ENCODE measurements around the gene CEP63.
"Not testable (repeated sequence)": the region's sequence is repeated elsewhere in the genome, so short reads cannot be mapped to it uniquely, and the experiment has no call there.

The CEP63 gene

DNA sequence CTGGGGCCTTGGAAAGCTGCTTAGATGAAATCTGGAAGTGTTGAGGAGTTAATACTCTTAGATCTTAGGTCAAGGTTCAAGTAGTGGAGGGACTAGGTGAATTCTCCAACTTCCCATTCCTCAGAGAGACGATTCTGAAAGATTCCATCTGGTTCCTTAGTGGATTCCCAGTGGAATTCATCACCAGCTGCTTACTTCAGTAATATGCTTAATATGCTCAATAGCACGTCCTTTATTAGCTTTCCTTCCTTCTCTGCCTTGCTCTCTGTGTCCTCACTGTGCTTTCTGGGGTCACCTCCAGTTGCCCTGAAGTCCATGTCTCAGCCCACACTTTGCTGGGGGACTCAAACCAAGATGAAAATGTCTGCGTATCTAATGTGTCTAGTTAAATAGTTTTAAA is 31.0 kb downstream of the CEP63 start:
- no peak for DNase-seq (ENCODE audit: low read depth, low spot score)

DNA sequence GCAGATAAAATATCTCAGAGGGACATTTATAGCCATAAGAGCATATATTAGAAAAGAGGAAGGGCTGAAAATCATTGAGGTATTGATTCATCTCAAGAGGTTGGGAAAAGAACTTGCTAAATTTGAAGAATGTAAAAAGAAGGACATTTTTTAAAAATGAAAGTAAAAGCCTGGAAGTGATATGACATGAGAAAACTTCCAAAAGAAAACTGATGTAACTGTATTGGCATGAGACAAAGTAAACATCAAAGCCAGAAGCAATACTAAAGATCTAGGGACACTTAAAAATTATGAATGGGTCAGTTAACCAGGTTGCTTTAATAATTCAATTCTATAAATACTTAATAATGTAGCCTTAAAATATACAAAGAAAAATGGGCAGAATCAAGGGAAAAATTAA is 31.9 kb downstream of the CEP63 start:
- DNase-seq (ENCODE audit: low read depth, low spot score), result no peak

DNA sequence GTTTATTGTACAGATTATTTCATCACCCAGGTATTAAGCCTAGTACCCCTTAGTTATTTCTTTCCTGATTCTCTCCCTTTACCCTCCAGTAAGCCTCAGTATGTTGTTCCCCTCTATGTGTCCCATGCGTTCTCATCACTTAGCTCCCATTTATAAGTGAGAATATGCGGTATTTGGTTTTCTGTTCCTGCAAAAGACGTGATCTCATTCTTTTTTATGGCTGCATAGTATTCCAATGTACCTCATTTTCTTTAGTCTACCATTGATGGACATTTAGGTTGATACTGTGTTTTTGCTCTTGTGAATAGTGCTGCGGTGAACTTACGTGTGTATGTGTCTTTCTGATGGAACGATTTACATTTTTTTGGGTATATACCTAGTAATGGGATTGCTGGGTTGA is 36.7 kb downstream of the CEP63 start:
- no peak for DNase-seq (ENCODE audit: low read depth, low spot score)

DNA sequence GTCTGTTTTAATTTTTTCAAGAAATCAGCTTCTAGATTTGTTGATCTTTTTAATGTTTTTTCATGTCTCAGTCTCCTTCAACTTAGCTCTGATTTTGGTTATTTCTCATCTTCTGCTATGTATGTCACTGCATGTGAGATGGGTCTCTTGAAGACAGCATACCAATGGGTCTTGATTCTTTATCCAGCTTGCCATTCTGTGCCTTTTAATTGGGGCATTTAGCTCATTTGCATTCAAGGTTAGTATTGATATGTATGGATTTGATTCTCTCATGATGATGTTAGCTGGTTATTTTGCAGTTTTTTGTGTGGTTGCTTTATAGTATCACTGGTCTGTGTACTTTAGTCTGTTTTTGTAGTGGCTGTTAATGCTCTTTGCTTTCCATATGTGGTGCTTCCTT is 39.4 kb downstream of the CEP63 start:
- DNase-seq (ENCODE audit: low read depth, low spot score), result no peak

- no peak for DNase-seq (ENCODE audit: low read depth, low spot score)
Observed at GRCh38 chr3:134526319-134526718, 40.5 kb downstream of the CEP63 start.

DNA sequence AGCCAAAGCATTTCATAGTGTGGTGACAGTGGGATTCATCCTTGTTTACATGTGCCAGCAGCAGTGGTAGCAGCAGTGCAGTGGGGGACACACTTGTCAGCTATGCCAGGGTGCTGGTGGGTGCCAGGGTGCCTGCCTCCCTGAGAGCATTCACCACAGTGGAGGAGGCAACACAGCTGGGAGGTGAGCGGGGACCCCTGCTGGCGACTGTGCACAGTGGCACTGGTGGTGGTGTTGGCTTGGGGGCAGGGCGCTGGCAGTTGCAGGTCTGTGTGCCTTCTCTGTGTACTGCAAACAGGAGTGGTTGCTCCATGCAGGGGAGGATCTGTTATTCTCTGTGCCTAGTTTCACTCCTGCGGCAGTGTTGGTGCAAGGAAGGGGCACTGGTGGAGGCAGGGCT is 41.2 kb downstream of the CEP63 start:
- DNase-seq (ENCODE audit: low read depth, low spot score), result no peak

DNA sequence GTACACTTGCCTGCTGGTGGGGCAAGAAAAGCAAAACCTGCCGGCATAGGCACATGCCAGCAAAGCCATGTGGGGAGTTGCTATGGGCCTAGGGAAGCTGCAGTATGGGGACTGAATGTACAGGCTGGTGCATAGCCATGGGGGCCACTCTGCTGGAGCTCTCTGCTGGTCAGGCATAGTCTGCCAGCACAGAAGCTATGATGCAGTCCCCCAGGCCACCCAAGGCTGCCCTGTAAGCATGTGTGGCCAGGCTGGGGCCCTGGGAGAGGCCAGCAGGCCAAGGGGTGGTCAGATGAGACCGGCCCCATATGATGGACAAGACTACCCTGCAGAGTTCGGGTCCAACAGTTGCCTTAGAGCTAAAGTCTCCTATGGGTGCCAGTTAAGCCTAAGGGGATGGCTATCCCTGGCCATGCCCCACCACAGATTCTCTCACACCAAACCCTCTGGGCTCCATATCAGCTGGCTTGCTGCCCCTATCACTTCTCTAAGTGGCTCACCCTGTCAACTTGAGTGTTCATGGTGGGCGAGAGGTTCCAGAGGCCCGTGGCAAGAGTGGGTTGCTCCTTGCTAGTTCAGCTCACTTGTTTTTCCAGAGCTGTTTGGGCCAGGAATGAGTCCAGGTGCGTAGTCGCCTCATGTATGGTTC is 41.8 kb downstream of the CEP63 start:
- no peak for DNase-seq (ENCODE audit: low read depth, low spot score)

GRCh38 chr3:134533493-134533892 is 47.6 kb downstream of the CEP63 start:
- no peak for DNase-seq (ENCODE audit: low read depth, low spot score)

- DNase-seq (ENCODE audit: low read depth, low spot score), result peak; percentile 34
Observed at GRCh38 chr3:134535186-134535970, 49.5 kb downstream of the CEP63 start.

GRCh38 chr3:134536781-134537180 is 50.9 kb downstream of the CEP63 start:
- no peak for DNase-seq (ENCODE audit: low read depth, low spot score)

- DNase-seq (ENCODE audit: low read depth, low spot score), result no peak
Observed at GRCh38 chr3:134542287-134542958, 56.6 kb downstream of the CEP63 start.

DNA sequence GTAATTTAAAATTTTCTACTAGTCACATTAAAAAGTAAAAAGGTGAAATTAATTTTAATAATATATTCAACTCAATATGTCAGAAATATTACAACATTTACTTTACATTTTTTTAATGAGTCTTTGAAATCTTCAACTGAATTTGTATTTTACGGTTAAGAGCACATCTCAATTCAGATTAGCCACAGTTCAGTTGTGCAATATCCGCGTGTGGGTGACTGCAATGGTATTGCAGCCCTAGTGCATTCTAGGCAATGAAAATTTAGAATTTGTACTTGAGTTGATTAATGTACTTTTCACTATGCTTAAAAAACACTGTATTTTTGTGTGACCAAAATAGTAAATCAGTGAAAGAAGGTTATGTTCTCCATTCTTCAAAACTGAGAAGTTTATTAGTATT is 57.3 kb downstream of the CEP63 start:
- DNase-seq (ENCODE audit: low read depth, low spot score), result no peak

- DNase-seq (ENCODE audit: low read depth, low spot score), result no peak
Observed at GRCh38 chr3:134544316-134544715, 58.5 kb downstream of the CEP63 start.

DNA sequence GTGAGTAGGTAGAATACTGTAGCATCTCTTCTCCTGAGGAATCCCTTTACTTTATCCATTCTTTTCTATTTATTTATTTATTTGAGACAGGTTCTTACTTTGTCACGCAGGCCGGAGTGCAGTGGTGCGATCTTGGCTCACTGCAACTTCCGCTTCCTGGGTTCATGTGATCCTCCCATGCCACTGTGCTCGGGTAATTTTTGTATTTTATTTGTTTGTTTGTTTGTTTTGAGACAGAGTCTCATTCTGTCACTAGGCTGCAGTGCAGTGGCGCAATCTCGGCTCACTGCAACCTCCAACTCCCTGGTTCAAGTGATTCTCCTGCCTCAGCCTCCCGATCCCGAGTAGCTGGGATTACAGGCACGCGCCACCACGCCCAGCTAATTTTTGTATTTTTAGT is 58.9 kb downstream of the CEP63 start:
- not testable (repeated sequence) for DNase-seq (ENCODE audit: low read depth, low spot score)

GRCh38 chr3:134545818-134546217 is 60.0 kb downstream of the CEP63 start:
- no peak for DNase-seq (ENCODE audit: low read depth, low spot score)

- no peak for DNase-seq (ENCODE audit: low read depth, low spot score)
Observed at GRCh38 chr3:134552784-134553183, 66.9 kb downstream of the CEP63 start.

GRCh38 chr3:134559591-134559990 is 73.7 kb downstream of the CEP63 start:
- DNase-seq (ENCODE audit: low read depth, low spot score), result no peak

GRCh38 chr3:134562055-134562454 is 76.2 kb downstream of the CEP63 start:
- DNase-seq (ENCODE audit: low read depth, low spot score), result no peak

DNA sequence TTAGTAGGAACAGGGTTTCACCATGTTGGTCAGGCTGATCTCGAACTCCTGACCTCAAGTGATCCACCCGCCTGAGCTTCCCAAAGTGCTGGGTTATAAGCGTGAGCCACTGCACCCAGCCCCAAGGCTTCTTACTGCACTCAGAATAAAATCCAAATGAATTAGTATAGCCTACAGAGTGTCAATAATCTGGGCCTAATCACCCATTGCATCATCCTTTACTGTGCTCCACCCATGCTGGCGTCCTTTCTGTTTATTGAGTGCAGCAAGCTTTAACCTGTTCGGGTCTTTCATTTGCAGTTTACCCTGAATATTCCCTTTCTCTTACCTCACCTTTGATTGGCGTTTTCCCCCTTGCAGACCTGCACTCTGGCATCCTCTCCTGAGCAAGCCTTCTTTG is 77.7 kb downstream of the CEP63 start:
- DNase-seq (ENCODE audit: low read depth, low spot score), result no peak

DNA sequence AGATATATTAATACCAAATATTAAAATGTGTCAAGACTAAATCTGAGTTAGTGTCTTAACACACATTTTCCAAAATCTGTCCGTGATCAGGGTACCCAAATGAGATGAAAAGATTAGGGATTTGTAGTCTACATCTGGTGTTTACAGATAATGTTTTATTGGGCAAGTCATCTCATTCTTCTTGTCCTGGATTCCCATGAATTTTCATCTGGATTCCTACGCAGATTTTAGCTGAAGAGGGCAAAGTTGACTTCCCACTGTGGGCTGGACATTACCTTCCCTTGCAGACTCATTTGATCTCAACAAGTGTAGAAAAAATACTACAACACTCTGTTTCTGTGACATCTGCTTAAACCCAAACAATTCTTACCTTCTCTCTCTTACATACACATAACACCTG is 79.1 kb downstream of the CEP63 start:
- DNase-seq (ENCODE audit: low read depth, low spot score), result no peak

DNA sequence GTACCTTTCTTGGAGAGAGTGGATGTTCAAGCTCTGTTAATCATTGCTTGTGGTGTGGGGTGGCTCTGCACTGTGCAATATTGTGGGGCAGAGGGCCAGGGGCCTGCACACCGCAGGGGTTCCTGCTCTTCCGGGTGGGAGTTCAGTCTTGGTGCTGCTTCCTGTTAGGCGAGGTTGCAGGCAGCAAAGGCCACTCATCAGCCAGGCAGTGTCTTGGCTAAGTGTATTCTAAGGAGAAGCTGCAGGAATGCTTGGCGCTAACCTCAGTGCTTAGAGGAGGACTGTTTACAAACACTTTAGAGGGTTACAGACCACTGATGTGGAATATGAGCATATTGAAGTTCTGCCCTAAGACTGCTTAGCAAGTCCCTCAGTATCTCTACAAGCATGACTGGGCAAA is 81.7 kb downstream of the CEP63 start:
- peak; percentile 33 for DNase-seq (ENCODE audit: low read depth, low spot score)

DNA sequence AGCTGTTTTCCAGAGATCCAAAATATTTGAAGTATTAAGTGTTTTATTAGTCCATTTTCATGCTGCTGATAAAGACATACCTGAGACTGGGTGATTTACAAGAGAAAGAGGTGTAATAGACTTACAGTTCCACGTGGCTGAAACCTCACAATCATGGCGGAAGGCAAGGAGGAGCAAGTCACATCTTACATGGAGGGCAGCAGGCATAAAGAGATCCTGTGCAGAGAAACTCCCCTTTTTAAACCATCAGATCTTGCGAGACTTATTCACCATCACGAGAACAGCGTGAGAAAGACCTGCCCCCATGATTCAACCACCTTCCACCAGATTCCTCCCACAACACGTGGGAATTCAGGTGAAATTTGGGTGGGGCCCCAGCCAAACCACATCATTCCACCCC is 82.9 kb downstream of the CEP63 start:
- no peak for DNase-seq (ENCODE audit: low read depth, low spot score)

- DNase-seq (ENCODE audit: low read depth, low spot score), result not testable (repeated sequence)
Observed at GRCh38 chr3:134569899-134570298, 84.0 kb downstream of the CEP63 start.

Measured in astrocyte of the hippocampus (primary cell).